PC-3 (cell line): ENCODE results near the gene CAPG.

Experiments used
- EZH2 ChIP-seq: fragments of 300-600 bp; sonication (generic); IDR thresholded peaks from one replicate; pipeline ENCODE4 v1.6.1; 2017; ENCODE audit warnings: antibody characterized with exemption, mild to moderate bottlenecking, low read length; ENCODE audit not compliant: unreplicated experiment
- EZH2phosphoT487 ChIP-seq: fragments of 300-600 bp; sonication (generic); IDR thresholded peaks from 2 replicates; pipeline ENCODE4 v1.6.1; 2018; ENCODE audit warnings: mild to moderate bottlenecking, antibody characterized with exemption, low read length, borderline replicate concordance
- TF ChIP-seq, protein P1 (sequence below): fragments of 300-600 bp; sonication (generic); conservative IDR thresholded peaks from 2 replicates; pipeline ENCODE4 v1.5.1; 2017; ENCODE audit warnings: antibody characterized with exemption, low read depth, mild to moderate bottlenecking, low read length

DNA sequence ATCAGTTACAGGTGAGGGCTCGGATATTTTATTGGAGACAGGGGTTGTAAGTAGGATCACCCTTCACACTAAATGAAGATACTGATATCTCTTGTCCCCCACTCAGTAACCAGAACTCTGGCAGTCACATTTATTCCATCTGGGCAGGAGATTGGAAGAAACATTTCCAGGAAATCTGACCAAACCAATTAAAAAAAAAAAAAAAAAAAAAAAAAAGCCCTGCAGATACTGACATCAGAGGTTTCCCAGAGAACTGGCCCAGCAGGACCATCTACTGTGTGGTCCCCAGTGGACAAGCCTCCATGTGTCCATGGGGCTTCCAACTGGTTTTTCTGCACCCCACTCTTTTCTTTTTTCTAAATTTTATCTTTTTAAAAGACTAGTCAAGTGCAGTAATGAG, 49.6 kb upstream of the CAPG start:
- TF ChIP-seq, protein P1, sequence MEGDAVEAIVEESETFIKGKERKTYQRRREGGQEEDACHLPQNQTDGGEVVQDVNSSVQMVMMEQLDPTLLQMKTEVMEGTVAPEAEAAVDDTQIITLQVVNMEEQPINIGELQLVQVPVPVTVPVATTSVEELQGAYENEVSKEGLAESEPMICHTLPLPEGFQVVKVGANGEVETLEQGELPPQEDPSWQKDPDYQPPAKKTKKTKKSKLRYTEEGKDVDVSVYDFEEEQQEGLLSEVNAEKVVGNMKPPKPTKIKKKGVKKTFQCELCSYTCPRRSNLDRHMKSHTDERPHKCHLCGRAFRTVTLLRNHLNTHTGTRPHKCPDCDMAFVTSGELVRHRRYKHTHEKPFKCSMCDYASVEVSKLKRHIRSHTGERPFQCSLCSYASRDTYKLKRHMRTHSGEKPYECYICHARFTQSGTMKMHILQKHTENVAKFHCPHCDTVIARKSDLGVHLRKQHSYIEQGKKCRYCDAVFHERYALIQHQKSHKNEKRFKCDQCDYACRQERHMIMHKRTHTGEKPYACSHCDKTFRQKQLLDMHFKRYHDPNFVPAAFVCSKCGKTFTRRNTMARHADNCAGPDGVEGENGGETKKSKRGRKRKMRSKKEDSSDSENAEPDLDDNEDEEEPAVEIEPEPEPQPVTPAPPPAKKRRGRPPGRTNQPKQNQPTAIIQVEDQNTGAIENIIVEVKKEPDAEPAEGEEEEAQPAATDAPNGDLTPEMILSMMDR: no peak
- TF ChIP-seq EZH2: no peak
- TF ChIP-seq EZH2phosphoT487: no peak
